GM12872 (cell line): ENCODE results near the gene CNKSR3.

Experiments
- TF ChIP-seq, protein P1 (sequence below): IDR thresholded peaks from 3 replicates; pipeline ENCODE4 v1.5.1; 2011; ENCODE audit warnings: low read depth, mild to moderate bottlenecking, low read length, moderate library complexity; ENCODE audit not compliant: insufficient read depth

The CNKSR3 gene

DNA sequence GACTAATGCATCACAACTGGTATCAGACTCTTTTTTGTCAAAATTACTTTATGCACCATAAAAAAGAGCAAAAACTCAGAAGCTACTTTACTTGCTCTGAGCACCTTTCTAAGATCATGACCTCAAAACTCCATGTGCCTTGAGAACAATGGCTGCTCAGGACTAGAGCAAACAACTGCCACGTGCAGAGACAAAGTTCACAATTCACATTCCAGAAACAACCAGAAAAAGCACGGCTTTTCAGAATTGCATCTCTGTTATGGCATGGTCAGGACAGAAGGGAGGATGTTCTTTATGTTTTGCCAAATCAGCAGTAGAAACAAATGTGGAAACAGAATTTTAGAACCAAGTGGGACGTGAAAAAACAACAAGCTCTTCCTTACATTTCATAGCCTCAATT is 70.5 kb downstream of the CNKSR3 start:
- TF ChIP-seq, protein P1, sequence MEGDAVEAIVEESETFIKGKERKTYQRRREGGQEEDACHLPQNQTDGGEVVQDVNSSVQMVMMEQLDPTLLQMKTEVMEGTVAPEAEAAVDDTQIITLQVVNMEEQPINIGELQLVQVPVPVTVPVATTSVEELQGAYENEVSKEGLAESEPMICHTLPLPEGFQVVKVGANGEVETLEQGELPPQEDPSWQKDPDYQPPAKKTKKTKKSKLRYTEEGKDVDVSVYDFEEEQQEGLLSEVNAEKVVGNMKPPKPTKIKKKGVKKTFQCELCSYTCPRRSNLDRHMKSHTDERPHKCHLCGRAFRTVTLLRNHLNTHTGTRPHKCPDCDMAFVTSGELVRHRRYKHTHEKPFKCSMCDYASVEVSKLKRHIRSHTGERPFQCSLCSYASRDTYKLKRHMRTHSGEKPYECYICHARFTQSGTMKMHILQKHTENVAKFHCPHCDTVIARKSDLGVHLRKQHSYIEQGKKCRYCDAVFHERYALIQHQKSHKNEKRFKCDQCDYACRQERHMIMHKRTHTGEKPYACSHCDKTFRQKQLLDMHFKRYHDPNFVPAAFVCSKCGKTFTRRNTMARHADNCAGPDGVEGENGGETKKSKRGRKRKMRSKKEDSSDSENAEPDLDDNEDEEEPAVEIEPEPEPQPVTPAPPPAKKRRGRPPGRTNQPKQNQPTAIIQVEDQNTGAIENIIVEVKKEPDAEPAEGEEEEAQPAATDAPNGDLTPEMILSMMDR = no peak

DNA sequence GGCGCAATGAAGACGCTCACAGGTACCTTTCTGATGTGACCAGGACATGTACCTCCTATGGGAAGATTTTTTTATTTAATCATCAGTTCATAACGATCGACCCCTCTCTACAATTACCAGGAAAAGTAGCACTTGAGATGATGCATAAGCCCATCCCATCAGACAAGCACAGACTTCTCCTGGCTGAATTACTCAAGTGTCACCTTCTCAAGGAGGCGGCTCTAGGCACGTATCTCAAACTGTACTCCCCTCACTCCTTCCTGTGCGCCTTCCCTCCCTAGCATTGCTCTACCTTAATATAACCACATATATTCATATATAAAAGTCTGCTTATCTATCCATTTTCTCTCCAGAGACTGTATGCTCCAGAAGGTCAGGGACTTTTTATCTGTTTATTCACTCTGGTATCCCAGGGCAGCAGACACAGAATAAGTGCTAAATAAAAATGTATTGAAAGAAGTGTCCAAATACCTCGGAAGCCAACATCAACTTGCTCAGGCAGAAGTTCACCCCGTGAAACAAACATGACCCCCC is 71.5 kb downstream of the CNKSR3 start:
- TF ChIP-seq, protein P1 = no peak

DNA sequence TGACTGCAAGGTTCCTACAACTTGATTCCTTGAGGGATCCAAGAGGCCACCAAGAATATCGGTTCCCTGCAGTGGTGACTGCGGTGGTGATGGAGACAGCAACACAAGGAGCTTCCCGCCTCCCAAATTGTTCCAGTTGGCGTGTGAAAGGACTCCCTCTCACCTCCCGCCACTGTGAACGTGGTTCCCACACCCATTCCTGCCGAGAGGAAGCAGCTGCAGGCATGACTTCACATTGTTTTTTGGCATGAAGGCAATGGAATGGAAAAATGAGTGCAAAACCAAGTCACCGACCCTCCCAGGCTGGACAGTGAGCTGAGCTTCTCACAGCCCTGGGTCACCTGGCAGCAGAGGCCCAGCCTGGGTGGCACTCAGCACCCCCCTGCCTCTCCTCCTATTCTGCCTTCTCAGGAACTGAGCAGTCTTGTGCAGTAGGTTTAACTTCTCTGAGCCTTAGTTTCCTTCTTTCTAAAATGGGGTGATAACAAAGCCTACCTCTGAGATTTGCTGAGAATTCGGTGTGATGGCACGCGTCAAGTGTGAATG is 75.0 kb downstream of the CNKSR3 start:
- TF ChIP-seq, protein P1 = no peak

DNA sequence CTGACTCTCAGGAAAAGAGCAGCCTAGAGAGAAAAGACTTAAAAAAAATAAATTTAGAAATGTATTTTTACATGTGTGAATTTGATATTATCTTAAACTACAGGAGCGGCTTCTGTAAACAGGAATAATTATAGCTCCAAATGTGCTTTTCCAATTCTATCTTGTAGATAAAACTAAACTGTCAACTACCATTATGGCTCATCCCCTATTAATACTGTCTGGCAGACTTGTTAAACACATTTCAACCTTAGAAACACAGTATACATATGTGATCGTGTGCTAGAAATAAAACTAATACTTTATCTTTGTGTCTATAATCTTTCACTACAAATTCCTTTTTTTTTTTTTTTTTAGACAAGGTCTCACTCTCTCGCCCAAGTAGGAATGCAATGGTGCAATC is 75.8 kb downstream of the CNKSR3 start:
- TF ChIP-seq, protein P1 = no peak

DNA sequence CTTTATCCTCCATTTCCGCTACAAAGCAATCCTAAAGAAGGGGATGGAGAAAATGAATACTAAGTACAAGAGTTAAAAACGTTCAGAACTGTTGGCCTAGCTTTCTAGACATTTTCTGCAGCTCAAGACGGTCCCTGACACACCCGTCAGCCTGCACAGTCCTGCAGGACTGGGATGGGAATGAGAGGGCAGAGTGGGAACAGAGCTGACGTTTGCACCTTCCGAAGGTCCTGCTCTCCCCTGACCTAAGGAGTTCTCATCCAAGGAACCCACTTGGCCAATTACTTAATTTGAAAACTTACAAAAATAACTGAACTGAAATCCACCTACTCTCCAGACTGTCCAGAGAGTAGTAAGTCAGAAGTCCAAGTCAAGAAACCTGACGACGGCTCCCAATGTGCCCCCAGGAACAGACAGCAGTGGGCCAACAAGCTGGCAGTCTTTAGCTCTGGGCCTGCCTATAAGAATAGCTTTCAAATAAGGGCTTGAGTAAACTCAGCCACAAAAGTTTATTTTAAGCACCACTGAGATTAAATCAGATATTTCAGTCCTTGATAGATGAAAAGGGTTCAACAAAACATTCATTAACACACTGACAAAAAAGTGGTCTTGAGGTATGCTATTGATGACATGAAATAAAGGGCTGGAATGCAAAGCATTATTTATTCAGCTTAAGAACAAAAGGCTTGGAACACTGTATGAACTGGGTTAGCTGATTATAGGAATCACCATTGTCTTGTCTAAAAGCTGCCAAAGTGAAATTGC is 76.8 kb downstream of the CNKSR3 start:
- TF ChIP-seq, protein P1 = no peak

DNA sequence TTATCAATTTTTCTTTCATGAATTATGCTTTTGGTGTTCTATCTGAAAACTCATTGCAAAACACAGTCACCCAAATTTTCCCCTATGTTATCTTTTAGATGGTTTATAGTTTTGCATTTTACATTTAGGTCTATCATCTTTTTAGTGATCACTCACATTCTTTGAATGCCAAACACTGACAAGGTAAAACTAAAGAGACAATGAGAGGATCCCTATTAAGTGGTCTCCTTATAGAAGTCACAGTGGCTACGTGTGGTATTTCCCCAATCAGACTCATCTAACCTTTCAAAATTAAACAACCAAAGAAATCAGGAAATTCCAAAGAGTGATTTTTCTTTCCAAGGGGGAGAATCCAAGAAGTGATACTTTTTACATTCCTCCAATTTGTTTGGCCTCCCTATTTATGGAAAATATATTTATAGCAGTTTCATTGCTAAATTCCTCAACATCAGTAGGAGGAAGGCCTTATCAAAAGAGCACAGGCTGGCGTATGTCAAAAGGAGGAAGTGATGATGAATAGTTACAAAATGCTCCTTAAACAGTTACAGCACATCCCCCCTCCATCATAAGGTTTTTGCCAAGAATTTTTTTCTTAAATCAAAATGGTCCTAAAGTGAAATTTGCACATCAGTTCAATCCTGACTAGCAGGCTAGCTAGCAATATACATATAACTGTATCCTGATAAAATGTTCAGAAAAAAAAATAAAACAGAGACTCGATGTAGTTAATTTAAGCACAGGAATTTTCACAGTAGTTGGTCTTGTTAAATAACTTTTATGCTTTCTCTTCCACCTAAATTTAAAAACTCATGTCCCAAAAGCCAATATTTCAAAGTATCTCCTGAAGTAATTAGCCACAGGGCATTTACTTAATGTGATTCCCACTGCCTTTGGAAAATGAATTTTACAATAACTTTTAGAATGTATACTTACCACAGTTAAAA is 77.7 kb downstream of the CNKSR3 start:
- TF ChIP-seq, protein P1 = no peak

DNA sequence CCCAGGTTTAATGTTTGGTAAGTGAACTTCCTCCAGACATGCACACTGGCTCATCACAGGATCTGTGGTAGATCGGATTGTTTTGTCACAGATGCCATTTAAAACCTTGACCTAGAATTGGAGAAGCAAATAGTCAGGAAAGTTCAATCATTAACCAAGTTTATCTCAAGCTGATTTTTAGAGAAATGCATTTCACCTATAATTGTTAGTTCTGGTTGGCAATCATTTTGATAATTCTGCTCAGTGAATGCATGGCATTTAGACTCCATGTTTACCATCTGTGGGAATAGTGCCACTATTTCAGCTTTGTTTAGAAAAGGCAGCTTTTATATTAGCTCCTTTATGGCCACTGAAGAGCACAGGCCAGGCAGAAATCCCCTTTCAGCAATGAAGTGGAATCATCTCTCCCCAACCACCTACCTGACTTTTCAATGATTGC is 80.0 kb downstream of the CNKSR3 start:
- TF ChIP-seq, protein P1 = no peak
